K562 (cell line): ENCODE results near the gene BRINP2.

Experiments
- CBFB ChIP-seq: sonication (generic); formaldehyde crosslinking; IDR thresholded peaks from 2 replicates; pipeline ENCODE4 v1.4.0; 2020; ENCODE audit warnings: mild to moderate bottlenecking, missing genetic modification reagents
- CTCF ChIP-seq, 3 experiments: IDR thresholded peaks in 2 of 3; conservative IDR thresholded peaks in 1 of 3; 2 replicates each; pipeline ENCODE4 v1.5.1; 2011 to 2012; ENCODE audit warnings: low read length in 3 of 3, mild to moderate bottlenecking in 3 of 3, control low read depth in 2 of 3, improper control_type of control experiment in 1 of 3, inconsistent platforms in 1 of 3, low read depth in 1 of 3, mixed read lengths in 1 of 3, moderate library complexity in 1 of 3; ENCODE audit not compliant: insufficient read depth in 2 of 3
- HNRNPK ChIP-seq: fragments of 200-400 bp; formaldehyde crosslinking; IDR thresholded peaks from one replicate; pipeline ENCODE4 v1.6.1; 2018; ENCODE audit warnings: mild to moderate bottlenecking, low read depth, low read length; ENCODE audit not compliant: poor library complexity, severe bottlenecking
- MAX ChIP-seq: sonication (generic); formaldehyde crosslinking; IDR thresholded peaks from 2 replicates; pipeline ENCODE4 v1.9.0; 2022; ENCODE audit warnings: mild to moderate bottlenecking, missing genetic modification reagents
- POLR2A ChIP-seq: fragments of 450-650 bp; conservative IDR thresholded peaks from 2 replicates; pipeline ENCODE4 v1.6.1; 2016
- RAD21 ChIP-seq, 2 experiments: fragments of 250-450 bp in 1 of 2; fragments of 450-650 bp in 1 of 2; sonication (Bioruptor Pico) in 1 of 2; formaldehyde crosslinking in 1 of 2; IDR thresholded peaks in 1 of 2; conservative IDR thresholded peaks in 1 of 2; 2 replicates each; pipeline versions ENCODE4 v1.4.0 to v1.8.0; 2020 to 2022; ENCODE audit warnings: mild to moderate bottlenecking in 2 of 2, moderate library complexity in 1 of 2
- XRCC3 ChIP-seq: fragments of 450-650 bp; IDR thresholded peaks from 2 replicates; pipeline ENCODE4 v1.6.1; 2017; ENCODE audit warnings: mild to moderate bottlenecking, moderate library complexity
- ZNF232 ChIP-seq: sonication (generic); formaldehyde crosslinking; IDR thresholded peaks from 2 replicates; pipeline ENCODE4 v1.8.0; 2022; ENCODE audit warnings: mild to moderate bottlenecking, missing genetic modification reagents
- ZNF282 ChIP-seq: sonication (generic); formaldehyde crosslinking; IDR thresholded peaks from 2 replicates; pipeline ENCODE4 v1.8.1; 2023; ENCODE audit warnings: missing genetic modification reagents

- TF ChIP-seq ZNF232 (CRISPR knock-in tag), result no peak
- no peak for TF ChIP-seq HNRNPK
- no peak for TF ChIP-seq XRCC3
- no peak for TF ChIP-seq CTCF (IDR thresholded peaks at IDR 0.05 in 2 of 3, conservative IDR thresholded peaks at IDR 0.05 in 1 of 3; ENCODE audit: insufficient read depth in 2 of 3, low read depth in 1 of 3, low read length in 3 of 3)
- TF ChIP-seq CBFB (CRISPR knock-in tag), result no peak
- no peak for TF ChIP-seq POLR2A
- no peak for TF ChIP-seq RAD21 (CRISPR knock-in tag; conservative IDR thresholded peaks at IDR 0.05 in 1 of 2, IDR thresholded peaks at IDR 0.05 in 1 of 2)
- TF ChIP-seq ZNF282 (CRISPR knock-in tag), result no peak
- no peak for TF ChIP-seq MAX (CRISPR knock-in tag)
These were observed 108.0 kb downstream of the BRINP2 start for GRCh38 chr1:177278626-177279390.
